H1 (cell line): Measurements from ENCODE around the gene MKI67. TPM values are rescaled to one million over a fixed set of nuclear protein-coding genes. Genes with fewer than 3 reads are reported as not detected.
A peak's percentile ranks its signal among the peaks of the same experiment; 100 is the strongest.

Experiments
- CTCF ChIA-PET: fragments of 300-600 bp; sonication (Branson Sonifier 250); formaldehyde crosslinking; loops from one replicate; lab custom pipeline; 2021; ENCODE audit not compliant: partially characterized antibody; lab: Charles Lee
- POLR2A ChIA-PET: fragments of 300-600 bp; sonication (Branson Sonifier 250); formaldehyde crosslinking; loops from one replicate; lab custom pipeline; 2021; ENCODE audit warnings: inconsistent platforms; ENCODE audit not compliant: partially characterized antibody; lab: Charles Lee
- DNase-seq, 2 experiments: peaks; one replicate each; pipeline versions ENCODE4 v3.0.0 to v3.0.0-alpha.2; 2010 to 2022; ENCODE audit warnings: low spot score in 2 of 2, low read depth in 1 of 2, mixed read lengths in 1 of 2
- FAIRE-seq: peaks from 2 replicates; lab custom pipeline; 2011; peaks lifted over from hg19 to GRCh38; lab: Jason Lieb, UNC
- H2AFZ ChIP-seq: 2 replicates; pipeline ENCODE4 v1.8.1; 2012; ENCODE audit warnings: low read length, inconsistent platforms
- H2AK5ac ChIP-seq: 2 replicates; pipeline ENCODE4 v1.6.1; 2013; ENCODE audit warnings: low read depth, low read length
- H2BK120ac ChIP-seq: replicated peaks from 2 replicates; pipeline ENCODE3; 2013; ENCODE audit warnings: low read depth, low read length, inconsistent platforms
- H2BK12ac ChIP-seq: 2 replicates; pipeline ENCODE4 v1.6.1; 2013; ENCODE audit warnings: low read depth, low read length
- H2BK15ac ChIP-seq: 2 replicates; pipeline ENCODE4 v1.6.1; 2013; ENCODE audit warnings: low read length
- H2BK20ac ChIP-seq: 2 replicates; pipeline ENCODE4 v1.6.1; 2013; ENCODE audit warnings: low read length
- H2BK5ac ChIP-seq: 2 replicates; pipeline ENCODE4 v1.6.1; 2013; ENCODE audit warnings: low read depth, low read length
- H3K14ac ChIP-seq: 2 replicates; pipeline ENCODE4 v1.6.1; 2013; ENCODE audit warnings: inconsistent platforms; ENCODE audit not compliant: insufficient read length
- H3K18ac ChIP-seq: 2 replicates; pipeline ENCODE4 v1.6.1; 2013; ENCODE audit warnings: low read length; ENCODE audit errors: extremely low read depth
- H3K23ac ChIP-seq: 2 replicates; pipeline ENCODE4 v1.6.1; 2013; ENCODE audit warnings: inconsistent platforms; ENCODE audit not compliant: insufficient read length
- H3K23me2 ChIP-seq: 2 replicates; pipeline ENCODE4 v1.6.1; 2013; ENCODE audit warnings: low read depth, low read length
- H3K27ac ChIP-seq: 2 replicates; pipeline ENCODE4 v1.6.1; 2011; ENCODE audit warnings: low read depth, low read length, inconsistent platforms
- H3K27me3 ChIP-seq, 4 experiments: replicated peaks in 1 of 4; 1 replicate in 1 of 4; 2 replicates in 3 of 4; pipeline versions ENCODE4 v1.6.1 to v1.8.1; 2011 to 2013; ENCODE audit warnings: low read length in 3 of 4, mild to moderate bottlenecking in 3 of 4, inconsistent platforms in 2 of 4, mixed read lengths in 2 of 4, moderate library complexity in 1 of 4; ENCODE audit not compliant: control insufficient read depth in 3 of 4, insufficient read depth in 3 of 4; ENCODE audit errors: extremely low read depth in 1 of 4
- H3K36me3 ChIP-seq, 4 experiments: 2 replicates each; pipeline versions ENCODE4 v1.6.1 to v1.8.1; 2011 to 2013; ENCODE audit warnings: mild to moderate bottlenecking in 4 of 4, low read length in 3 of 4, moderate library complexity in 2 of 4, control low read depth in 1 of 4, inconsistent platforms in 1 of 4; ENCODE audit not compliant: insufficient read depth in 4 of 4, control insufficient read depth in 2 of 4
- H3K4ac ChIP-seq: replicated peaks from 2 replicates; pipeline ENCODE3; 2013; ENCODE audit warnings: low read length, low read depth, mixed read lengths, inconsistent platforms; ENCODE audit not compliant: insufficient read length
- H3K4me1 ChIP-seq, 4 experiments: replicated peaks in 1 of 4; 1 replicate in 1 of 4; 2 replicates in 3 of 4; pipeline versions ENCODE4 v1.6.1 to v1.8.1; 2011 to 2013; ENCODE audit warnings: low read length in 3 of 4, inconsistent platforms in 2 of 4, mixed read lengths in 1 of 4; ENCODE audit not compliant: insufficient read depth in 4 of 4, control insufficient read depth in 3 of 4
- H3K4me2 ChIP-seq, 2 experiments: 2 replicates each; pipeline versions ENCODE4 v1.6.1 to v1.8.1; 2011 to 2013; ENCODE audit warnings: low read depth in 2 of 2, low read length in 2 of 2, control low read depth in 1 of 2, inconsistent platforms in 1 of 2, mild to moderate bottlenecking in 1 of 2; ENCODE audit not compliant: insufficient read depth in 1 of 2
- H3K4me3 ChIP-seq, 4 experiments: fragments of 200-600, 300-600 bp in 1 of 4; sonication (generic), shearing (Covaris generic), sonication (Bioruptor Twin) in 1 of 4; 2 replicates each; pipeline versions ENCODE4 v1.5.1 to v1.8.1; 2011 to 2016; ENCODE audit warnings: low read length in 4 of 4, low read depth in 3 of 4, control low read depth in 2 of 4, inconsistent platforms in 2 of 4, mild to moderate bottlenecking in 2 of 4, mixed read lengths in 1 of 4, moderate library complexity in 1 of 4; ENCODE audit not compliant: insufficient read depth in 2 of 4; ENCODE audit errors: extremely low read depth in 1 of 4
- H3K56ac ChIP-seq: replicated peaks from 2 replicates; pipeline ENCODE3; 2013; ENCODE audit warnings: low read depth, mild to moderate bottlenecking, mixed read lengths, low read length, inconsistent platforms; ENCODE audit not compliant: insufficient read length
- H3K79me1 ChIP-seq: 2 replicates; pipeline ENCODE4 v1.6.1; 2013; ENCODE audit warnings: low read depth, low read length, control low read depth
- H3K79me2 ChIP-seq, 2 experiments: 2 replicates each; pipeline versions ENCODE4 v1.6.1 to v1.8.1; 2012 to 2013; ENCODE audit warnings: low read length in 2 of 2, mild to moderate bottlenecking in 2 of 2, inconsistent platforms in 1 of 2; ENCODE audit not compliant: insufficient read depth in 2 of 2, control insufficient read depth in 1 of 2
- H3K9ac ChIP-seq, 4 experiments: replicated peaks in 1 of 4; 1 replicate in 1 of 4; 2 replicates in 3 of 4; pipeline versions ENCODE4 v1.6.1 to v1.8.1; 2011 to 2013; ENCODE audit warnings: low read depth in 3 of 4, low read length in 3 of 4, control low read depth in 2 of 4, mild to moderate bottlenecking in 2 of 4, moderate library complexity in 2 of 4, inconsistent platforms in 1 of 4; ENCODE audit errors: extremely low read depth in 1 of 4
- H3K9me3 ChIP-seq, 2 experiments: 2 replicates each; pipeline versions ENCODE4 v1.6.1 to v1.8.1; 2012 to 2013; ENCODE audit warnings: mild to moderate bottlenecking in 2 of 2, moderate library complexity in 2 of 2, control low read depth in 1 of 2, inconsistent platforms in 1 of 2, low read depth in 1 of 2, low read length in 1 of 2, mixed read lengths in 1 of 2; ENCODE audit not compliant: insufficient read depth in 2 of 2
- H4K20me1 ChIP-seq, 2 experiments: replicated peaks in 1 of 2; 2 replicates each; pipeline versions ENCODE3 to v1.8.1; 2011 to 2013; ENCODE audit warnings: inconsistent platforms in 2 of 2, low read length in 2 of 2, mild to moderate bottlenecking in 1 of 2; ENCODE audit not compliant: insufficient read depth in 2 of 2, control insufficient read depth in 1 of 2
- H4K5ac ChIP-seq: 2 replicates; pipeline ENCODE4 v1.6.1; 2013; ENCODE audit warnings: low read length, low read depth, mixed read lengths, inconsistent platforms; ENCODE audit not compliant: insufficient read length
- H4K8ac ChIP-seq: 2 replicates; pipeline ENCODE4 v1.8.0; 2013; ENCODE audit warnings: mild to moderate bottlenecking, moderate library complexity, low read length, inconsistent platforms; ENCODE audit not compliant: insufficient read depth; ENCODE audit errors: extremely low read depth
- H4K91ac ChIP-seq: replicated peaks from 2 replicates; pipeline ENCODE3; 2013; ENCODE audit warnings: low read length, mixed read lengths, inconsistent platforms; ENCODE audit not compliant: insufficient read length
- ASH2L ChIP-seq: fragments of 200-600, 300-600 bp; sonication (generic); IDR thresholded peaks from one replicate; pipeline ENCODE4 v1.7.1; 2017; ENCODE audit warnings: low read length
- BACH1 ChIP-seq: IDR thresholded peaks from 2 replicates; pipeline ENCODE4 v1.6.1; 2012; ENCODE audit warnings: low read length, improper control_type of control experiment
- CBX5 ChIP-seq: fragments of 300-800, 300-1000 bp; sonication (generic); IDR thresholded peaks from 2 replicates; pipeline ENCODE4 v1.7.1; 2016; ENCODE audit warnings: antibody characterized with exemption, low read length, low read depth
- EP300 ChIP-seq, 2 experiments: IDR thresholded peaks; 1 replicate in 1 of 2; 2 replicates in 1 of 2; pipeline ENCODE4 v1.6.1; 2011 to 2012; ENCODE audit warnings: low read depth in 2 of 2, low read length in 2 of 2, mild to moderate bottlenecking in 2 of 2, borderline replicate concordance in 1 of 2, inconsistent platforms in 1 of 2, moderate library complexity in 1 of 2
- EZH2 ChIP-seq: fragments of 200-600 bp; sonication (generic); IDR thresholded peaks from 2 replicates; pipeline ENCODE4 v1.7.1; 2012; ENCODE audit warnings: low read depth, mild to moderate bottlenecking, moderate library complexity, low read length, inconsistent platforms; ENCODE audit not compliant: severe bottlenecking
- FOSL1 ChIP-seq: IDR thresholded peaks from 2 replicates; pipeline ENCODE4 v1.6.1; 2011; ENCODE audit warnings: mild to moderate bottlenecking, low read depth, low read length, moderate library complexity; ENCODE audit not compliant: insufficient read depth
- GABPA ChIP-seq: IDR thresholded peaks from 2 replicates; pipeline ENCODE4 v1.6.1; 2011; ENCODE audit warnings: mild to moderate bottlenecking, low read length, moderate library complexity, borderline replicate concordance; ENCODE audit not compliant: insufficient read depth
- KDM1A ChIP-seq: fragments of 200-600, 300-600 bp; sonication (generic); IDR thresholded peaks from 2 replicates; pipeline ENCODE4 v1.7.1; 2016; ENCODE audit warnings: mild to moderate bottlenecking, low read length, borderline replicate concordance
- NANOG ChIP-seq: IDR thresholded peaks from 2 replicates; pipeline ENCODE4 v1.6.1; 2011; ENCODE audit warnings: low read length, low read depth, mild to moderate bottlenecking, inconsistent platforms; ENCODE audit not compliant: insufficient read depth, poor library complexity, severe bottlenecking
- NRF1 ChIP-seq: IDR thresholded peaks from 2 replicates; pipeline ENCODE4 v1.6.1; 2011; ENCODE audit warnings: mild to moderate bottlenecking, low read depth, low read length, improper control_type of control experiment
- SP2 ChIP-seq: IDR thresholded peaks from 2 replicates; pipeline ENCODE4 v1.6.1; 2012; ENCODE audit warnings: mild to moderate bottlenecking, low read length, inconsistent platforms
- TBP ChIP-seq: IDR thresholded peaks from 2 replicates; pipeline ENCODE4 v1.6.1; 2011; ENCODE audit warnings: low read depth, low read length, improper control_type of control experiment
- USF2 ChIP-seq: IDR thresholded peaks from 2 replicates; pipeline ENCODE4 v1.6.1; 2011; ENCODE audit warnings: low read length, improper control_type of control experiment
- WGBS, 2 experiments: shearing (Covaris generic) in 1 of 2; methylation state at CpG; one replicate each; pipeline versions ENCODE4 v1.1.6 to v1.1.7; 2013 to 2015; ENCODE audit warnings: low lambda C conversion rate in 2 of 2, mixed read lengths in 2 of 2, inconsistent platforms in 1 of 2, low coverage in 1 of 2, missing lambda C conversion rate in 1 of 2; ENCODE audit not compliant: insufficient replicate concordance in 2 of 2, insufficient coverage in 1 of 2, insufficient read length in 1 of 2; ENCODE audit errors: extremely low coverage in 1 of 2, missing lambda C conversion rate in 1 of 2; 5-methylcytosine and 5-hydroxymethylcytosine counted together
- polyA plus RNA-seq, 7 experiments: library from polyadenylated mRNA; depleted of rRNA in 3 of 7; stranded (reverse) in 5 of 7; unstranded in 2 of 7; fragments of >200 nt in 5 of 7; fragments of 200-250 nt in 2 of 7; gene quantifications; 1 replicate in 5 of 7; 2 replicates in 1 of 7; 4 replicates in 1 of 7; pipeline versions ENCODE4 v1.2.1 to v1.2.3, GENCODE V29; 2011 to 2013; ENCODE audit warnings: missing spikeins in 2 of 7, mixed read lengths in 2 of 7
- total RNA-seq: library from RNA; stranded (reverse); fragmentation: NEBNext Ultra II Directional; extraction: Animal tissue kit (Norgen Biotek cat#: 25700); gene quantifications from 2 replicates; pipeline ENCODE4 v1.2.1, GENCODE V29; 2021

The MKI67 gene
- total and polyA plus RNA-seq, 2 of the 8 experiments (the other 6 are each of a cell fraction or from before 2014, with no cell fraction given), result 15.8 to 85.1 TPM

GRCh38 chr10:128080231-128080630 lies 46.0 kb downstream of the MKI67 start:
- H3K4me1 ChIP-seq, result peaks cover 2 to 8% (median 7%) of the 10 kb centered on the region in 4 experiments; a peak in 5 of 7 replicates
- H2AK5ac ChIP-seq, result no peak overlapping the region
- ChIA-PET POLR2A (interaction anchor here (1.3 kb wide), 1 partner anchor 12 kb away, joined by 3 read pairs; no protein-coding TSS in a partner anchor), CTCF (interaction anchor here (0.6 to 4.9 kb wide), 11 partner anchors 8 to 156 kb away, joined by 3 to 26 read pairs (median 4); no protein-coding TSS in a partner anchor)
- 0 out of 2 replicates have a peak overlapping the region, but pooled peaks have one; percentile 24 for H3K18ac ChIP-seq
- H3K9ac ChIP-seq, result no peak overlapping the region
- peak overlapping the region in 1 of 2 experiments; percentile 1; a peak in 1 of 4 replicates for H3K4me2 ChIP-seq
- no peak overlapping the region for H3K27ac ChIP-seq
- no peak overlapping the region for H3K4me3 ChIP-seq
- H2BK20ac ChIP-seq, result no peak overlapping the region
- no peak overlapping the region for H2BK12ac ChIP-seq
- H4K8ac ChIP-seq, result no peak overlapping the region
- H2BK15ac ChIP-seq, result no peak overlapping the region
- DNase-seq (no peak), FAIRE-seq (no peak)
- no peak overlapping the region for H3K23ac ChIP-seq
- H3K23me2 ChIP-seq, result no peaks in the 10 kb centered on the region
- no peaks in the 10 kb centered on the region; a peak in 1 of 7 replicates for H3K27me3 ChIP-seq
- H2BK5ac ChIP-seq, result no peak overlapping the region
- no peak overlapping the region for H3K14ac ChIP-seq
- no peaks in the 10 kb centered on the region for H3K36me3 ChIP-seq
- H3K9me3 ChIP-seq, result no peaks in the 10 kb centered on the region
- WGBS, 2 experiments, result 93% methylated on average over 13 of the region's 13 CpGs; no CpG with 5 or more reads in 1 of the 2 experiments
- H4K5ac ChIP-seq, result no peak overlapping the region
- no peaks in the 10 kb centered on the region for H4K20me1 ChIP-seq
- H3K79me2 ChIP-seq, result no peaks in the 10 kb centered on the region
- no peak overlapping the region for H3K4ac ChIP-seq
- H3K56ac ChIP-seq, result no peak overlapping the region
- H2AFZ ChIP-seq, result no peak overlapping the region
- no peak overlapping the region for H4K91ac ChIP-seq
- H2BK120ac ChIP-seq, result no peak overlapping the region
- H3K79me1 ChIP-seq, result no peaks in the 10 kb centered on the region
- TF ChIP-seq NRF1 (no peak), GABPA (no peak), NANOG (no peak), CBX5 (no peak), EP300 (IDR thresholded peaks at IDR 0.05; ENCODE audit: borderline replicate concordance in 1 of 2, low read depth in 2 of 2, low read length in 2 of 2) (no peak), SP2 (no peak), EZH2 (no peak), BACH1 (no peak), TBP (no peak), FOSL1 (no peak), USF2 (no peak), KDM1A (no peak), ASH2L (no peak)
